Occipital lobe (tissue), 2 donors: ENCODE results near the gene RAB30. TPM values are rescaled to one million over a fixed set of nuclear protein-coding genes. Genes with fewer than 3 reads are reported as not detected.

Experiments
- DNase-seq: peaks from one replicate; lab custom pipeline; 2025; lab: John Stamatoyannopoulos, UW
- total RNA-seq: library from RNA; depleted of rRNA; stranded (reverse); fragments of >200 nt; gene quantifications from one replicate; pipeline ENCODE4 v1.2.3, GENCODE V29; 2014

Gene RAB30, protein sequence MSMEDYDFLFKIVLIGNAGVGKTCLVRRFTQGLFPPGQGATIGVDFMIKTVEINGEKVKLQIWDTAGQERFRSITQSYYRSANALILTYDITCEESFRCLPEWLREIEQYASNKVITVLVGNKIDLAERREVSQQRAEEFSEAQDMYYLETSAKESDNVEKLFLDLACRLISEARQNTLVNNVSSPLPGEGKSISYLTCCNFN
- 47.3 TPM for total RNA-seq

DNA sequence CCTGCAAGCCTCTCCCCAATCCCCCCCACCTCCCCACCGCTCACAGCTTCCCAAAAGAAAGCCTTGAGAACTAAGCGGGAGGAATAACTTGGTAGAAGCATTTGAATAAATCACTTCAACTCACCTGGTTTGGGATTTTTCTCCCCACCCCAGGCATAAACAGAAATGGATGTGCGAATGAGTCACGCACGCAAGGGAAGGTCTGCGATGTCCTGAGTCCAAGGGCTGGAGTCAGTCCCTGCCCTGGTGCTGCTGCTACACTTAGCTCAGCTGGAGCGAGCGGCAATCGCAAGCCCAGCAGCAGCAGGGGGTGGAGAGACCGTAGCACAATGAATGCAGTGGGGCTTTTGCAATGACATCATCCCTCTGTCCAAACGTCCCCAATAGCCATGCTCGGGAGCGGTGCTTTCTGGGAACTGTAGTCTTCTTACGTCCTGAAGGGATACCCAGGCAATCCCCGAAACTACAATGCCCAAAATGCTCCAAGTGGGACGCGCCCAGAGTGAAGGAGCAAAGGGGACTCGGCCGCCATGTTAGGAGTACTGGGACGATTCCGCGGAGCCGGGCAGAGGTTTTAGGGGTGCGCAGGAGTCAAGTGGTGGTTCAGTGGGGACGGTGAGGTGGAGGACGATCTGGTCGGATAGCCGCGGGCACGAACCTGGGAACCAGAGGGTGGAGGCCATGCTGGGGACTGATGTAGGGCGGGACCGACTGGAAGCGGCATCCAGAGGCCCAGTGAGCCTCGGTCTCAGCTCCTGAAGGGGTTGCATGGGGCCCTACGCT lies at the start of gene RAB30:
RAB30 (minus strand) TSS at position 331 of the 783 bp plus-strand sequence. CDS start 74,581 bp downstream, outside the sequence.
- peak; percentile 99 for DNase-seq

DNA sequence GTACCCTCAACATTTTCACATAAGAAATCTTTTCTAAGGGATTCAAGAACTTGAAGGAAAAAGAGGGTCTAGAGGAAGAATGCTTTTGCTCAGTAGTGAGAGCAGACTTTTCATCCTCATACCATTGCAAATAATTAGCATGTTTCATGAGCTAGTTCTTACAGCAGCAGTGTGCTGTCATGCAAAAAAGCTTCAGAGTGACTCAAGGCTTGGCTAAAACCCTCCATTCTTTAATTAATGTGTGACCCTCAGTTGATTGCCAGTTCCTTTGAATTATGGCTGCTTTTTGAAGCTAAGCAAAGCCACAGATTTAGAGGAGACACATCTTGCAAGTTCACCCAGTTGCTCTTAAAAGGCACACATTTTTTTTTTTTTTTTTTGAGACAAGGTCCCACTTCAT lies 48.6 kb upstream of the RAB30 start:
- no peak for DNase-seq

DNA sequence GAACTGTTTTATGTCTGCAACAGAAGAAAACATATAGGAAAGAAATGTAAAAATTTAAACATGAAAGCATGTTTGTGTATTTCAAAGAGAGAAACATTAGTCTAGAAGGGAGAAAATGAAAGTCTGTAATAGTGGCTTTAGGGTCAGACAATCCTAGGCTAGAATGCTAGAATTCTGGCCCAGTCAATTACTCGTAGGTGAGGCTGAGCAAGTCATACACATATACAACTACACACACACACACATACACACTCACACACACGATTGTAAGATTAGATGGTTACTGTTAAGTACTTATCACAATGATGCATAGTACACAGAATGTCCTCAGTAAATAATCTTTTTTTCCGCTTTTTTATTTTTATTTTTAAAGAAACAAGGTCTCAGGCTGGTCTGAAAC lies 47.5 kb upstream of the RAB30 start:
- no peak for DNase-seq

DNA sequence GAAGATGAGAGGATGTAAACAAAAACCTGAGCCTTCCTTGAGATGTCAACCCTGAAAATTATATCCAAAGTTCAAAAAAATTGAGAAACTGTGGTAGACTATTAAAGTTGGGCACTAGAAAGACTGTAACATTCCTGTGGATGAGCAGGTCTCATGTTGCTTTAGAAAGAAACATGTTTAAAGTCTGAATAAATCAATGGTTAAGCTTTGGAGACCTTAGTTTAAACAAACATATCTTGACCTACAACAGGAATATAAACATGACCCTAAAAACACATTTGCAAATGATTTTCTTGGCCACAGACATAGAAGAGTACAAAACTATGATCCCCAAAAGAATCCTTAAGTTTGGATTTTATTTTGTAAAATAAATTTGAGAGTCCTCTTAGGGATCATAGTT lies 47.1 kb upstream of the RAB30 start:
- DNase-seq, result no peak

DNA sequence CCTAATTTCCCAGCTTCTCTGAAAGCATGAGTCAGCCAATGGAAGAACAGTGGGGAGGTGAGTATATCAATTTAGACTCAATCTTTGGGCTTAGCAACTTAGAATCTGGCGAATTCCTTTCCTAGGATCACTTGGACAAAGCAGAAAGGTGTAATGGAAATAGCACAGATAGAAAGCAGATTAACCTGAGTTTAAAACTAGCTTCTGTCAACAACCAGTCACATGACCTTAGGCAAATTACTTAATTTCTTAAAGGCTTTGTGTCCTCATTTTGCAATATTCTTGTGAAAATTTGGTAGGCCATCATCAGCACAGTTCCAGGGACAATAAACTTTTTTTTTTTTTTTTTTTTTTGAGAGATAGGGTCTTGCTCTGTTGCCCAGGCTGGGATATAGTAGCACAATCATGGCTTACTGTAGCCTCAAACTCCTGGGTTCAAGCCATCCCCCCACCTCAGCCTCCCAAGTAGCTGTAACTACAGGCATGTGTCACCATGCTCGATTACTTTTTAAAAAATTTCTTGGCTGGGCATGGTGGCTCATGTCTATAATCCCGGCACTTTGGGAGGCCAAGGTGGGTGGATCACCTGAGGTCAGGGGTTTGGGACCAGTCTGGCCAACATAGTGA lies 44.4 kb upstream of the RAB30 start:
- DNase-seq, result no peak

DNA sequence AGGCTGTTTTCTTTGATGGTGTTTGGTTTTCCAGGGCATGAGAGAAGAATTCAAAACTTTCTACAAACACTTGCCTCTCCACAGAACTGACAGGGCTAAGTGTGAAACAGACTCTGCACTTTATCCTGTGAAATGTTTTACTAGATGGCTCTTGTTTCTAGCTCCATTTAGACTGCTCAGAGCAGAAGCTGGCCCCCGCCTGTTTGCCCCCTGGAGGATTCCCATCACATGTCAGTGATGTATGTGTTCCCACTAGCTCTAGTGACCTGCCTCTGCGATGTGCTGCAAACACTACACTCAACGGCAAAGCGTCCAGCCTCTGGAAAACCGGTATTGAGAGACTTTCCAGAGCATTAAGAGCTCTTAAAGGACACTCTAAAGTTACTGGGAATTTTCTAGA lies 43.9 kb upstream of the RAB30 start:
- DNase-seq, result no peak

DNA sequence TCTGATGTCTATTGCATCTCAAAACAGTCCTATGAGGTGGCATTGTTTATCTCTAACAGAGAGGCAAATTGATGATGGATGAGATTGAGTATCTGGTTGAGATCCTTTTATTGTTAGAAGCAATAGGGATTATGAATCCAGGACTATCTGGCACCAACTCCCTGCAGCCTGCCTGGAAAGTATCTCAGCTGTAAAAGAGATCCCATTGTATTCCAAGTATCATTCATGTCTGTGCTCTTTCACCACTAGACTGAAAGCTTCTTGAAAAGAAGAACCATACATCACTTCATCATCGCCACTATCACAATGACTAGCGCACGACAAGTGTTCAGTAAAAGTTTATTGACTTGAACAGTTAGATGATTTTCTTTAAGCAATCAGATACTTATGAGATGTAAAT lies 43.3 kb upstream of the RAB30 start:
- DNase-seq, result no peak

DNA sequence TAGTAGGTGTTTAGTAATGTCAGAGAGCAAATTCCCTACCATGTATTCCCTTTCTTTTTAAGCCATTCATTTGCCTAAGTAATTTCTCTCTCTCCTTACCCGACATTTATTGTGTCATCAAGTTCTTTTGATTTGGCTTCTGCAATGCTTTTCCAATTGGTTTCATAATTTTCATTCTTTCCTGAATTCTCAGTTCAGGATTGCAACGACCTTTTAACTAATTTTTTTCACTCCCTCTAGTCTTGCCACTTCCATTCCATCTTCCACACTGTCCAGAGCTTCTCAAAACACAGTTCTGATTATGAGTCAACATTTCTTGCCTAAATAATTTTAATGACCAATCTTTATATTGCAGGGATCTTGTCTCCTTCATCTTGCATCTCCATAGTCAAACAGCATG lies 41.2 kb upstream of the RAB30 start:
- no peak for DNase-seq

DNA sequence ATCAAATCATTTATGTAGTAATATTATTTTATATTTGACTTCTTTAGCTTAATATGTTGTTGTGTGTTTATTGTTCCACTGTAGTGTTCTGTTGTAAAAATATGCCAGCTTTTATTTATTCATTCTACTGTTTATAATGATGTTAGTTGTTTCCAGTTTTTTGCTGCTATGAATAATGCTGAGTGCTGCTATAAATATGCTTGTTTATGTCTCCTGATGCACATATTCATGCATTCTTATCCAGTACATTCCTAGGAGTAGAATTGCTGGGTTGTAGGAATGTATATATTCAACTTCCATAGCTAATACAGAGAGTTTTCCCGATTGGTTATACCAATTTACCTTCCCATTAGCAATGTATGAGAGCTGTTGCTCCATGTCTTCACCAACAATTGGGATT lies 33.5 kb upstream of the RAB30 start:
- no peak for DNase-seq

DNA sequence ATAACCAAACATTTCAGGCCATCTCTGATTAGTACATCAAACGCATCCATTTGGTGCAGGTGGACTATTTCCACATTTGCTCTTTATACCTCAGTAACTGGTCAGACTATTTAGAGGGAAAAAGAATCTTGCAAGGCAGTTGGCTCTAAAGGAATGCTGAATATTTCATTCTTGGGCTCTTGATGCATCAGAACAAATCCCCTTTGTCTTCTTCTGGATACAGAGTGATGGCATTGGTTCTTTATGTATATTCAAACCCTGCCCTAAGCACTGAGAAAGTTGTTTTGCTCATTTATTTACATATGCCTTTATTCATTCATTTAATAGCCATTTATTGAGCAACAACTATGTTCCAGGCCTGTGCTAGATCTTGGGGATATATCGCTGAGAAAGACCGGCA lies 31.1 kb upstream of the RAB30 start:
- DNase-seq, result no peak

DNA sequence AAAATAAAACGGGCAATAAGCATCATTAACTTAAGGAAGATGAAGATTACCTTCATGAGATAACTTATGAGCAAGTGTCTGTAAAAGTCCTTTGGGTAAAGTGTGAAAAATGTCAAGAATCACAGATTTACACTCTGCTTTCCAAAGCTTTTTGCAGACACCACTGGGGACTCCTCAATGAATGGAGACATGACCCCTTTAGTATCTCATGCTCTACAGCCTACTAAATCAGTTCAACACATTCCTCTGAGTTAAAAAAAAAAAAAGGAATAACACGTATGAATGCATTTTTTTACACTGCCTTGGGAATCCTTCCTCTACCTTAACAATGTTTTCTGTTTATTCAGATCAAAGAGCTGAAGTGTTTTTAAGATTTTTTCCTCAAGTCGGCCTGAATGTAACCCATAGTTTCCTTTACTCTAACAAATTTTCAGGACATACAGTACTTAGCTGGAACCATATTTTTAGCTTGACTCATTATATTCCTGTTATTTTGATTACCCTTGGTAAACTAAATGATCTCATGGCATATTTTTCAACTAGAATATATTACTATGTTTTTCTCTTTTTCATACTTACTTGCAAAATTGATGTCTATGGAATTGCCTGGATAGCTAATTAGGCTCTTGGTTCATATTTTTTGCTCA lies 25.9 kb upstream of the RAB30 start:
- no peak for DNase-seq

DNA sequence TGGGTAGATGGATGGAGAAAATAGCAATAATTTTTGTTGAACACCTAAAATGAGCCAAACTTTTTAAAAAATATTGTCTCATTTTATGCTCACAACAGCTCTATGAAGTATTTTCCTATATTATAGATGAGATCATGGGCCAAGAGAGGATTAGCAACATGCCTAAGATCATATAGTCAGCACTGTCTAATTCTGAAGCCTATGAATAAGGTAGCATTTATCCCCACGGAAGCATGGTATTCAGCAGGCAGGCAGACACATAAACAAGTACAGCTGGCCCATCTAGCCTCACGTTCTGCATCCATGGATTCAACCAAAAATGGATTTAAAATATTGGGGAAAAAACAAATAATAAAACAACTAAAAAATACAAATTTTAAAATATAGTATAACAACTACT lies 21.9 kb upstream of the RAB30 start:
- no peak for DNase-seq

DNA sequence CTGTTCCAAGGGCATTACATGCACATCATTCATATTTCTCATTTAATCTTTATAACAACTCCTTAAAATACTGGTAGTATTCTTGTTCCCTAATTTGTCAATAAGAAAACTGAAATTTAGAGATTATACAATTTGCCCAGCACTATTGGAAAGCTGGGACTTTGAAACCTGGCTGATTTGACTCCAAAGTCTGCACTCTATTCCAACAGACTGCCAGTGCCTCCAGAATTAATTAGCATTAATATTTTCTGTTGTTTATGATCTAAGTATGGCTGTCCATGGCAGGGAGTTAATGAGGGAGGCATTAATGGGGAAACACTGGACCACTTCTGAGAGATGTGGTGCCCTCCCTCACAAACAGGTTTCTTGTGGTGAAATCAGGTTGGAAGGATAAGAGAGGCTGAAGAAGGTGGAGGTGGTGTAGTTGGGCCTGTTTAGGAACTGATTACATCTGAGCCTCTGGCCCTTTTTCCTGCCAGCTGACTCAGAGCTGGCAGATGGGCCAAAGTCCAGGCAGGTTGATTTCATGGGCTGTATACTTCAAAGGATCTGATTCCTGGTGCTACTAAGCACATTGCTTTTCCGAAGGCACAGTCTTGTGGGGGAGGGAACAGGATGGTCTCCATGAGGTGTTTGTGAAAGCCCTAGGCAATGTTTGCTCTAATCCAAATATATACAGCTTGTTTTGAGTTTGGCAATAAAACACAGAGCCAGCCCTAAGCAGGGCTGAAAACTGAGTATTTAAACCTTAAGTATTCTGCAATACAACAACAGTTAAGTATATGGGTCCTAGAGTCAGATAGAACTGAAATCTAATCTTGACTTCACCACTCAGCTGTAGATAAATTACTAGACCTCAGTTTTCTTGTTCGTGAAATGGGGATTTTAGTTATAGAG lies 21.0 kb upstream of the RAB30 start:
- no peak for DNase-seq

DNA sequence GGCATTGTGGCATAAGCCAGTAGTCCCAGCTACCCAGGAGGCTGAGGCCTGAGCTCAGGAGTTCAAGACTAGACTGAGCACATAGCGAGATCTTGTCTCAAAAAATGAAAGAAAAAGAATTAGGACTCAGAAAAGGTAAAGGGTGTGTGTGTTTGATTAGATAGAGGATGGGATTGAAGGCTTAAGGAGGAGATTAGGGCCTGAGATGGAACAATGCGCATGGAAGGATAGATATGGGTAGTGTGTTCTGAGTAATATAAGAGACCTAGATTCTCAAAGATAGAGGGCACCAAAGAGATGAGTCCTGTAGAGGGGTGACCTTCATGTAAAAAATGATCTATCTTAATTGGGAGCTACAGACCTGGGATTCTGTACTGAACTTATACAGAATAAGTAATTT lies 17.3 kb upstream of the RAB30 start:
- DNase-seq, result no peak

DNA sequence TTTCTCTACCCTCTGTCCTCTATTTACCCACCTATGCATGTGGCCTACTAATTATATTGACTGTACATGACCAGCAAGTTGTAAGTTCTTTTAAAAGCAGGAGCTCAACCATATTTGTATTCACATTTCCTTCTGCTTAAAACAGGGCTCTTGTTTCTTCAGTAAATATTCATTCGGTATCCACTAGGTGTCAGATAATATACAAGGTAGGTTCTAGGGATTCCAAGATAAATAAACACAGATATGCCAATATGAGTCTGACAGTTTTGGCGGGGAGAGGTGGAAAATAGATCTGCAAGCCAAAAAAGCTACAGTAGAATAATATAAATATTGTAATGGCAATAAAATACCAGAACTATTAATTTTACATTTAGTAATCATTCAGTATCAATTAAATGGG lies 15.3 kb upstream of the RAB30 start:
- no peak for DNase-seq

DNA sequence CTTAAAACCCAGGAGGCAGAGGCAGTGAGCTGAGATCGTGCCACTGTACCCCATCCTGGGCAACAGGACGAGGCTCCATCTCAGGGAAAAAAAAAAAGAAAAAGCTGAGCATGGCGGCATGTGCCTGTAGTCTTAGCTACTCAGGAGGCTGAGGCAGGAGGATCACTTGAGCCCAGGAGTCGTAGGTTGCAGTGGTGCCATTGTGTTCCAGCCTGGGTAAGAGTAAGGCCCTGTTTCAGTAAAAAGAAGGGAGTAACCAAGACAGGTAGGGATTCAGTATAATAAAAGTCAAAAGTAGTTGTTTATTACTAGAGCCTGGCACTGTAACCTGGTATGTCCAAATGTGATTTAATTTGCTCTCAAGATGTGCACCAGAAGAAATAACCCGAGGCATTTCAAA lies 8.1 kb upstream of the RAB30 start:
- no peak for DNase-seq

DNA sequence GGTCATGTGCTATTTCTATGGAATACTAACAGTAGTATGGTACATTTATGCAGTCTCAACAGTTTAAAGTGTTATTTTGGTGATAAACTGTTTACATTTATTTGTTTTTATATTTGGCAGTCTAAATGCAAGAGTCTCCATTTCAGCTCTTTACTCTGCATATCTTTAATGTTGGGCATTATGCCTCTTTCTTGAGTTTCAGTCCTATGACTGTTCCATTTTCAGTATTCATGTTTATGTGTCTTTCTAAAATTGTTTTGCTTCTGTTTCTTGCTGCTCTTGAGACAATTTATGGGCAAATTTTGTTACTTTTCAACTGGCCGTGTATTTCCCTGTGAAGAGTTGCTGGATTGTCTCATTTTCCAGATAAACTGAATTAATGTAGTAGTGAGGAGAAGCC lies 6.6 kb upstream of the RAB30 start:
- no peak for DNase-seq

DNA sequence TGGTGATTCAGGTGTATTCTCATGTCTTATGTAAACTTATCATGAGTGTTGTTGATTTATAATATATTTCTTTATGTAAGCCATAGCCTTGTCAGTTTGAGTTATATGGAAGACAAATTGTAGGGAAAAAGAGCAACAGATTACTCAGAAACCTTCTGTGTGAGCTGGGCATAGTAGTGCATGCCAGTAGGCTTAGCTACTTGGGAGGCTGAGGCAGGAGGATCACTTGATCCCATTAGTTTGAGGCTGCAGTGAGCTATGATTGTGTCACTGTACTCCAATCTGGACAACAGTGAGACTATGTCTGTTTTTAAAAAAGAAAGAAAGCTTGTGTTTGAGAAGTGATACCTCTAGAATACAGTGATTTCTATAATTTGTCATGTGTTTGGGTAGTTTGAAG lies 2.2 kb upstream of the RAB30 start:
- DNase-seq, result no peak

DNA sequence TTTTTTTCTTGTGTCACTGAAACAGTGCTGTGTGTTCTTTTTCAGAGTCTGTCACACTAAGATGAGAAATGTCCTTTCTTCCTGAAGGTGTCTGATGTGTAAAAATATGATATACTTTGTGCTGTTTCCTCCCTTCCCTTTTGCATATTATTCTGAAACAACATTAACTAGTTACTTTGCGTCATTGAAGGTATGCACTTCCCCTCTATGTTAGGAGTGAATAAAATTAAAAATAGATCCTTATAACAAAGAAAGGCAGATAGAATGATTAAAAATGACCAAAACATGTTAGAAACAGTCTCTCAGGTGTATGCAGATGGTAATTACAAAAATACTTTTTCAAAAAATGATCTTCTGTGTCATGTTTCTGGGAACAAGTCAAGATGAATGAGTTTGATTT lies 1.6 kb upstream of the RAB30 start:
- no peak for DNase-seq

DNA sequence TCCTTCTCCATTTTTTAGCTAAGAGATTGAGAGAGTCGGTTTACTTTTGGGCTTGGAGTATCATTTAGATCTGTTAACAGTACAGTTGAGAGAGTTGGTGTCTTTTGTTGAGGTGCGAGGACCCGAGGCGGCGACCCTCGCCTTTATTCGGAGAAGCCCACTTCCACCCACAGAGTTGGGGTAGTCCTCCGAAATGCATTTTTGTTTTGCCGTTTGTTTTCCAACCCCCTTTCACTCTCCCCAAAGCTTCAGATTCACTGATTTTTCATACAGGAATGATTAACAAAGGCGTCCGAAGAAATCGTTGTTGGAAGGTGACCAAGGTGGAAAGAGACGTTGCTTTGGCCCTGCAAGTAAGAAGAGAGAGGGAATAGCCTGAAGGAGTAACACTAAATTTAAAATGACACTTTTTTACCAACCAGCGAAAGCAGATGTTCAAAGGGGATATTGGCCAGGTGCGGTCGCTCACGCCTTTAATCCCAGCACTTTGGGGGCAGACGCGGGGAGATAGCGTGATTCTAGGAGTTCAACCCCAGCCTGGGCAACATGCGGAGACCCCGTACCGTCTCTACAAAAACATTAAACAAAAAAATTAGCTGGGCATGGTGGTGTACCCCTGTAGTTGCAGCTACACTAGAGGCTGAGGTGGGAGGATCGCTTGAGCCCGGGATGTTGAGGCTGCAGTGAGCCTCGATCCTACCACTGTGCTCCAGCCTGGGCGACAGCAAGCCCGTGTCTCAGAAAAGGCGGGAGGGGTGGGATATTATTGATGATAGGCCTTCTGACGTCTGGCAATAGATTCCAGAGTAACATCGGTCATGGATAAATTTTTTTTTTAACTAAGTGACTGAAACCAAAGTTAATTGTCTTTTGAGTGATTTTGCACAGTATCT lies 899 bp upstream of the RAB30 start:
- no peak for DNase-seq
